Endothelial cell (in vitro differentiated cells): Measurements from ENCODE around the gene CDK6. TPM values are rescaled to one million over a fixed set of nuclear protein-coding genes. Genes with fewer than 3 reads are reported as not detected.

Source experiments
- DNase-seq: peaks from one replicate; pipeline ENCODE4 v3.0.0; 2021; ENCODE audit warnings: low spot score
- H3K27ac Mint-ChIP-seq: one replicate; pipeline ENCODE4 v1.8.0; 2021; ENCODE audit warnings: mixed read lengths, inconsistent platforms; ENCODE audit not compliant: unreplicated experiment
- H3K27me3 Mint-ChIP-seq: one replicate; pipeline ENCODE4 v1.8.0; 2021; ENCODE audit warnings: mild to moderate bottlenecking, moderate library complexity, mixed read lengths, inconsistent platforms; ENCODE audit not compliant: unreplicated experiment
- H3K36me3 Mint-ChIP-seq: one replicate; pipeline ENCODE4 v1.8.0; 2021; ENCODE audit warnings: mild to moderate bottlenecking, low read depth, mixed read lengths, inconsistent platforms; ENCODE audit not compliant: unreplicated experiment
- H3K4me1 Mint-ChIP-seq: one replicate; pipeline ENCODE4 v1.8.0; 2021; ENCODE audit warnings: mild to moderate bottlenecking, mixed read lengths, inconsistent platforms; ENCODE audit not compliant: unreplicated experiment
- H3K4me3 Mint-ChIP-seq: one replicate; pipeline ENCODE4 v1.8.0; 2021; ENCODE audit warnings: mild to moderate bottlenecking, mixed read lengths, inconsistent platforms; ENCODE audit not compliant: unreplicated experiment
- H3K9me3 Mint-ChIP-seq: one replicate; pipeline ENCODE4 v1.8.0; 2021; ENCODE audit warnings: mixed read lengths, inconsistent platforms; ENCODE audit not compliant: unreplicated experiment
- CTCF ChIP-seq: fragments of 200-600 bp; sonication (generic); IDR thresholded peaks from one replicate; pipeline ENCODE4 v1.5.0; 2021; ENCODE audit warnings: antibody characterized with exemption; ENCODE audit not compliant: unreplicated experiment
- total RNA-seq: library from RNA; stranded (reverse); fragmentation: NEBNext Ultra II Directional; extraction: Animal tissue kit (Norgen Biotek cat#: 25700); gene quantifications from one replicate; pipeline ENCODE4 v1.2.1, GENCODE V29; 2021; ENCODE audit not compliant: unreplicated experiment

Gene CDK6
- total RNA-seq, 1 donor from 2014 or later, result 32.6 TPM

GRCh38 chr7:92717623-92717992, 118.8 kb downstream of the CDK6 start:
- no peak overlapping the region for H3K4me3 Mint-ChIP-seq
- no peak for TF ChIP-seq CTCF
- peaks cover 3% of the 10 kb centered on the region for H3K36me3 Mint-ChIP-seq
- peak overlapping the region; percentile 96 for H3K27ac Mint-ChIP-seq
- H3K4me1 Mint-ChIP-seq, result peaks cover 13% of the 10 kb centered on the region
- peaks cover 2% of the 10 kb centered on the region for H3K27me3 Mint-ChIP-seq
- H3K9me3 Mint-ChIP-seq, result no peaks in the 10 kb centered on the region
- no peak for DNase-seq

GRCh38 chr7:92716825-92717580, 119.4 kb downstream of the CDK6 start:
- no peaks in the 10 kb centered on the region for H3K9me3 Mint-ChIP-seq
- H3K4me1 Mint-ChIP-seq, result peaks cover 12% of the 10 kb centered on the region
- H3K36me3 Mint-ChIP-seq, result peaks cover 3% of the 10 kb centered on the region
- DNase-seq, result no peak
- peaks cover 2% of the 10 kb centered on the region for H3K27me3 Mint-ChIP-seq
- H3K27ac Mint-ChIP-seq, result peak overlapping the region; percentile 48
- TF ChIP-seq CTCF, result no peak
- no peak overlapping the region for H3K4me3 Mint-ChIP-seq

- Mint-ChIP-seq H3K27ac (no peak overlapping the region), H3K27me3 (peaks cover 2% of the 10 kb centered on the region), H3K9me3 (no peaks in the 10 kb centered on the region), H3K4me3 (no peak overlapping the region), H3K36me3 (peaks cover under 1% of the 10 kb centered on the region), H3K4me1 (peaks cover 12% of the 10 kb centered on the region)
- DNase-seq, result no peak
- TF ChIP-seq CTCF, result no peak
Measured at GRCh38 chr7:92715963-92716362, 120.4 kb downstream of the CDK6 start.

- no peak for TF ChIP-seq CTCF
- no peaks in the 10 kb centered on the region for H3K9me3 Mint-ChIP-seq
- H3K4me1 Mint-ChIP-seq, result peaks cover 15% of the 10 kb centered on the region
- H3K27me3 Mint-ChIP-seq, result peaks cover 2% of the 10 kb centered on the region
- H3K4me3 Mint-ChIP-seq, result no peak overlapping the region
- no peak for DNase-seq
- H3K36me3 Mint-ChIP-seq, result no peaks in the 10 kb centered on the region
- no peak overlapping the region for H3K27ac Mint-ChIP-seq
Measured at GRCh38 chr7:92714767-92715166, 121.6 kb downstream of the CDK6 start.

GRCh38 chr7:92714280-92714679, 122.1 kb downstream of the CDK6 start:
- H3K27ac Mint-ChIP-seq, result no peak overlapping the region
- H3K9me3 Mint-ChIP-seq, result no peaks in the 10 kb centered on the region
- peaks cover 2% of the 10 kb centered on the region for H3K27me3 Mint-ChIP-seq
- H3K4me1 Mint-ChIP-seq, result peaks cover 15% of the 10 kb centered on the region
- no peak for DNase-seq
- TF ChIP-seq CTCF, result no peak
- no peak overlapping the region for H3K4me3 Mint-ChIP-seq
- no peaks in the 10 kb centered on the region for H3K36me3 Mint-ChIP-seq
